Measurements from ENCODE around the gene NDUFS7.

The NDUFS7 gene

DNA sequence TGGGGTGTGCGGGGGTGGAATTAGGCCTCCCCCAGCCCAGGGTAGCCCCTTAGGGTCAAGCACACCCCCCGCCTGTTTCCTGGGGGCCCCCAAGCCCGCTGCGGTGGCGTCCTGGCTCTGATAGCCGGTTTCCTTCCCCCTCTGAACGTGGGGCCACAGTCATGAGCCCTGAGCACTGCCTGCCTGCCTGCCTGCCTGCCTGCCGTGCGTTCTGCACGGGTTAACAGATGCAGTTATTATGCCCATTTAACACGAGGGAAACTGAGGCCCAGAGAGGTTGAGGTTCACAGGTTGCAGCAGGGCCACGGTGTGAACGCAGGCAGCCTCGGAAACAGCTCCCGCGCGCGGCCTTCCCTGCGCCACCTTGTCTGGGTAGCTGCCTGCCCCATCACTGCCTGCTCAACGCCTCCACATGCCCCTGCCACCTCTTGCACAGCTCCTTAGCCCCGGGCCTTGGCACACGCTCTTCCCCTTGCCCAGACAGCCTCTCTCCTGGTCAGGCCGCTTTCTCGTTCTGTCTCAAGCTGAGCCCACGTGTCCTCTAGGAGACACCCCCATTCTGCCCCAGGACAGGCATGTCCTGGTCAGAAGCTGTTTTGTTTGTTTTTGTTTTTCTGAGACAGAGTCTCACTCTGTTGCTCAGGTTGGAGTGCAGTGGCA lies 18.8 kb downstream of the NDUFS7 start:
- H3K27ac ChIP-seq, result no peak overlapping the region
- H3K4me3 ChIP-seq, result no peak overlapping the region
- DNase-seq (ENCODE audit: low spot score), result no peak
- TF ChIP-seq, protein P1, sequence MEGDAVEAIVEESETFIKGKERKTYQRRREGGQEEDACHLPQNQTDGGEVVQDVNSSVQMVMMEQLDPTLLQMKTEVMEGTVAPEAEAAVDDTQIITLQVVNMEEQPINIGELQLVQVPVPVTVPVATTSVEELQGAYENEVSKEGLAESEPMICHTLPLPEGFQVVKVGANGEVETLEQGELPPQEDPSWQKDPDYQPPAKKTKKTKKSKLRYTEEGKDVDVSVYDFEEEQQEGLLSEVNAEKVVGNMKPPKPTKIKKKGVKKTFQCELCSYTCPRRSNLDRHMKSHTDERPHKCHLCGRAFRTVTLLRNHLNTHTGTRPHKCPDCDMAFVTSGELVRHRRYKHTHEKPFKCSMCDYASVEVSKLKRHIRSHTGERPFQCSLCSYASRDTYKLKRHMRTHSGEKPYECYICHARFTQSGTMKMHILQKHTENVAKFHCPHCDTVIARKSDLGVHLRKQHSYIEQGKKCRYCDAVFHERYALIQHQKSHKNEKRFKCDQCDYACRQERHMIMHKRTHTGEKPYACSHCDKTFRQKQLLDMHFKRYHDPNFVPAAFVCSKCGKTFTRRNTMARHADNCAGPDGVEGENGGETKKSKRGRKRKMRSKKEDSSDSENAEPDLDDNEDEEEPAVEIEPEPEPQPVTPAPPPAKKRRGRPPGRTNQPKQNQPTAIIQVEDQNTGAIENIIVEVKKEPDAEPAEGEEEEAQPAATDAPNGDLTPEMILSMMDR (IDR thresholded peaks at IDR 0.05), result no peak

DNA sequence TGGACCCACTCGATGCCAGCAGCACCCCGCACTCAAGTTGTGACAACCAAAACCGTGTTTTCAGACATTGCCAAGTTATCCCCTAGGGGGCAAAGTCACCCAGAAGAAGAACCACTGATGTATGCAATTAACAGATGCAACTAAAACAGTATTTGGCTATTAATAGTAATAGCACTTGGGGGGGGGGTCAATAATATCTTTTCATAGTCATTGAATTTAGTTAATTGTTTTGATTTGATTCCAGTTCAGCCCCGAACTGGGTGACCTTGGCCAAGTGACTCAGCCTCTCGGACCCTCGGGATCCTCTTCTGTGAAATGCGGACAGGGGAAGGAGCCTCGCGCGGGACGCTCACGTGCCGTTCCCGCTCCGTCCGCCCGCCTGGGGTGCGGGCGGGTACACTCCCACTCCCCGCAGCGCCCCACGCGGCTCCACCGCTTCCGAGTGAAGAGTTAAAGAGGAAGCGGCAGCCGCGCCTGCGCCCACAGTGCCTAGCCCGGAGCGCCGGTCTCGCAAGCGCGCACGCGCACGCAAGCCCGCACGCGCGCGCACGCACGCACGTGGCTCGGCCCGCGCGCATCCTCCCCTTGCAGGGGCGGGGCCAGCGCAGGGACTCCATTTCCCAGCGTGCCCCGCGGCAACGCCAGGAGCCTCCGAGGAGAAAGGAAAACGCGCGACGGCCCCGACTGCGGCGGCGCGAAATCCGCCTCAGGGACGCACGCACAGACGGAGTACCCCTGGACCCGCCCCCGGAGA lies 23.2 kb downstream of the NDUFS7 start:
- TF ChIP-seq, protein P1 (IDR thresholded peaks at IDR 0.05), result no peak
- Histone ChIP-seq H3K4me3 (peak overlapping the region; percentile 91), H3K27ac (peak overlapping the region in 1 of 2 donors; percentile 95)
- peak; percentile 98 for DNase-seq (ENCODE audit: low spot score)

DNA sequence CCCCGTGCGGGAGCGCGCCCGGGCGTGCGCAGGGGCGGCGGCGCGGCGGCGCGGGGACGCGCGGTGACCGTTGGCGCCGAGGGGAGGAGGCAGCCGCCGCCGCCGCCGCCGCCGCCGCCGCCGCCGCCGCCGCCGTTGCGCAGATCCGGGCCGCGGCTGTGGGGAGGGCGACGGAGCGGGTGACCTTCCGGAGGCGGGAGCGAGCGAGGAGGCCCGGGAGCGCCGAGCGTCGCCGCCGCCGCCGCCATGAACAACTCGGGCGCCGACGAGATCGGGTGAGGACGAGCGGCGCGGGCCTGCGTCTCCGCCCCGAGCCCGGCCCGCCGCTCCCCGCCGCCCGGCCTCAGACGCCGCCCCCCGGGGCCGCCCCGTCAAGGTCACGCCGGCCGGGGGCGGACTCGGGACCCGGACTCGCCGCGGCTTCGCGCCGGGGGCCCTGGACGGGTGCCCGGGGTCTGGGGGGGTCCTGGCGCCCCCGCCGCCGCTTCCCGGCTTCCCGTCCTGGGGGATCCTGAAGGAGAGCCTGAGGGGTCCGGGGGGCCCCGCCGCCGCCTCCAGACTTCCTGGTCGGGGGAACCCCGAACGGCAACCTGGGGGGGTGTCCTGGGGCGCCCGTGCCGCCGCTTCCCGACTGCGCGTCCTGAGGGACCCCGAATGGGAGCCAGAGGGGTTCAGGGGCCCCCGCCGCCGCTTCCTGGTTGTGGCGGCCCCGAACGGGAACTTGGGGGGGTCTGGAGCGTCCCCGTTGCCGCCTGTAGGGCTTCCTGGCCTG lies 24.0 kb downstream of the NDUFS7 start, which contains the start of gene DAZAP1:
Gene DAZAP1 (plus strand): TSS at position 59 of the 772 bp plus-strand sequence. CDS start 188 bp downstream, at position 247.
- TF ChIP-seq, protein P1 (IDR thresholded peaks at IDR 0.05), result no peak
- DNase-seq (ENCODE audit: low spot score), result no peak
- H3K27ac ChIP-seq, result peak within 1 kb of the TSS; percentile 88 to 95

DNA sequence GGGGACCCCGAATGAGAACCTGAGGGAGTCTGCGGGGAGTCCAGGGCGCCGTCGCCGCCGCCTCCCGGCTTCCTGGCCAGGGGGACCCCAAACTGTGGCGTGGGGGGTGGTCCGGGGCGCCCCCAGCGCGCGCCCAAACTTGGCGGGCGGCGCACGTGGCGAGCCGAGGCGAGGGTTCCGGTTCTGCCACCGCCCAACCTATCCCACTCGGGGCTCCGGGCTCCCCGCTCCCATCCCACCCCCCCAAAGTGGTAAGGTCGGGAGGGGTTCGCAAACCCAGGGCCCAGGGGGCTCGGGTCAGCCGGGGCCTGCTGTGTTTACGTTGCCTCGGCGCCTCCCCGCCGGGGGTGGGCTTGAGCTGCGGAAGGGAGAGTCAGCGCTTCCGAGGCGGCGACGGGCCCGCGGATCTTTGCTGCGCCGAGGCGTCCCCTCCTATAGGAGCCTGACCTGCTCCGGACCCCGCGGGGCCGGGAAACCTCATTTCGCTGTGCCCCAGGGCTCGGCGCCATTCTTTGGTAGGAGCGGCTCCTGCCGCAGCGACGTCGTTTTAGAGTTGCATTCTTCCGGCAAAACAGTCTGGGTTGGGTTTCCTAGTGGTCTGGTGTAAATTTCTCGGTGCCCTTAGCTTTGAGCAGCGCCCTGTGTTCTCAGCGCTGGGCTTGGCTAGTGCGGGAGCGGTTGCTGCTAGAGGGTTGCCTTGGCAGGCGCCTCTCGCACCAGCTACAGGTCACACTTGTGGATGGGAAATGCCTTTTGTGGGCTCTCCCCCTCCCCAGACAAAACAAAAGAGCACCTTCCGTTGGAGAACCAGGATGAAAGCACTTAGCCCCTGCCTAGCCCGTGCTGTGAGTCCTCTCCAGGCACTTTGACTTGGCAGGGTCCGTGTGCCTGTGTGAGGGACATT lies 24.8 kb downstream of the NDUFS7 start:
- DNase-seq (ENCODE audit: low spot score), result no peak
- TF ChIP-seq, protein P1 (IDR thresholded peaks at IDR 0.05), result no peak
- peak overlapping the region; percentile 88 to 95 for H3K27ac ChIP-seq
- H3K4me3 ChIP-seq, result peak overlapping the region; percentile 91

More for the DNA sequence above, 24.0 kb downstream of the NDUFS7 start, which contains the start of gene DAZAP1:
- peak within 1 kb of the TSS; percentile 91 for H3K4me3 ChIP-seq

DNA sequence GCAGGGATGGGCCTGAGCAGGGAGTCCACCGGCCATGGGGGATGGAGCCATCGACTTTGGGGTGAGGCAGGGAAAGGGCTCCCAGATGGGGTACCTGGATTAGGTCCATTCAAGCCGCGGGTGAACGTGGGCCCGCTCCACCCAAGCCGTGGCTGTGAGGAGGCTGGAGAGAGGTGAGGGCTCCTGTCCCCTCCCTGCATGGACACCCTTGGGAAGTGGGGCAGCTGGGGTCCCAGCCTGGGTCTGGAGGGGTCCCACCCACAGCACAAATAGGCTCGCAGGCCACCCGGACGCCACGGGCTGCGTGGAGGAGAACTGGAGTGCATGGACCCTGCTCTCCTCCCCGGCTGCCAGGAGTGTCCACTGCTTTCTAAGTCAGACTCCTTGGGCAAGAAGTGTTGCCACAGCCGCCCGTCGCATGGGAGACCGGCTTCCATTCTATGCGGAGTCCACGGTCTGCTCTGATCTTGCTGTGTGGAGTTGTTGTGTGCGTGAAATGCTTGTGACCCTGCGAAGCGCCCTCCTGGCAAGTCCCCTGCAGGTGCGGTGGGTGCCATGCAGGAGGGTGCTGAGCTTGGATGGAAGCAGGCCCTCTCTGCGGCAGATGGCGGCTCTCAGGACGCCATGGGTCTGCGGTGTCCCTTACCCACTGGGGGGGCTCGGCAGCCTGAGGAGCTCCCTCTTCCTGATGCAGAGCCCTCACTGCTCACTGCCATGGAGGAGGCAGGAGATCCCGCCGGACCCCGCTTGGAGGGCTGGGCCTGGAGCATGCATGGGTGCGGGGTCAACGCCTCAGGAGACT lies 25.7 kb downstream of the NDUFS7 start:
- peak overlapping the region; percentile 91 for H3K4me3 ChIP-seq
- TF ChIP-seq, protein P1 (IDR thresholded peaks at IDR 0.05), result no peak
- DNase-seq (ENCODE audit: low spot score), result no peak
- peak overlapping the region; percentile 88 to 95 for H3K27ac ChIP-seq

Data from coronary artery (tissue), 2 donors.